CD8-positive, alpha-beta memory T cell (primary cell): Measurements from ENCODE around the gene LSAMP. TPM values are rescaled to one million over a fixed set of nuclear protein-coding genes. Genes with fewer than 3 reads are reported as not detected.

Source experiments
- CTCF ChIA-PET: fragments of 350-600 bp; sonication (Branson Sonifier 250); formaldehyde crosslinking; loops from one replicate; lab custom pipeline; 2021; ENCODE audit warnings: antibody characterized with exemption; lab: Charles Lee
- POLR2A ChIA-PET: fragments of 350-600 bp; sonication (Branson Sonifier 250); formaldehyde crosslinking; loops from one replicate; lab custom pipeline; 2021; ENCODE audit warnings: antibody characterized with exemption; lab: Charles Lee
- DNase-seq, 5 donors: peaks; one replicate each; pipeline versions ENCODE4 v3.0.0 to v3.0.0-alpha.2; 2020 to 2022; ENCODE audit warnings: mixed read lengths in 1 of 5
- H3K27ac ChIP-seq: one replicate; pipeline ENCODE4 v1.7.0; 2013; ENCODE audit warnings: low read depth, mild to moderate bottlenecking, low read length, moderate library complexity
- H3K27me3 ChIP-seq: 2 replicates; pipeline ENCODE4 v1.7.0; 2013; ENCODE audit warnings: low read length, mild to moderate bottlenecking; ENCODE audit not compliant: insufficient read depth, poor library complexity, severe bottlenecking
- H3K36me3 ChIP-seq: 2 replicates; pipeline ENCODE4 v1.7.0; 2013; ENCODE audit warnings: mild to moderate bottlenecking, low read length, moderate library complexity; ENCODE audit not compliant: insufficient read depth
- H3K4me1 ChIP-seq: 2 replicates; pipeline ENCODE4 v1.7.0; 2013; ENCODE audit warnings: mild to moderate bottlenecking, low read length, moderate library complexity; ENCODE audit not compliant: insufficient read depth
- H3K4me3 ChIP-seq: 2 replicates; pipeline ENCODE4 v1.7.0; 2013; ENCODE audit warnings: mild to moderate bottlenecking, low read length
- H3K9me3 ChIP-seq: 2 replicates; pipeline ENCODE4 v1.7.0; 2013; ENCODE audit warnings: mild to moderate bottlenecking, low read length
- H3K27ac Mint-ChIP-seq, 8 donors: one replicate each; pipeline ENCODE4 v1.8.0; 2020 to 2021; ENCODE audit warnings: mixed read lengths in 8 of 8, mild to moderate bottlenecking in 6 of 8, inconsistent platforms in 3 of 8, moderate library complexity in 3 of 8
- H3K27me3 Mint-ChIP-seq, 2 donors: one replicate each; pipeline ENCODE4 v1.8.0; 2020 to 2021; ENCODE audit warnings: mixed read lengths in 2 of 2, mild to moderate bottlenecking in 1 of 2, moderate library complexity in 1 of 2
- H3K36me3 Mint-ChIP-seq, 3 donors: one replicate each; pipeline ENCODE4 v1.8.0; 2020 to 2021; ENCODE audit warnings: mixed read lengths in 3 of 3, inconsistent platforms in 1 of 3, mild to moderate bottlenecking in 1 of 3
- H3K4me1 Mint-ChIP-seq, 3 donors: one replicate each; pipeline ENCODE4 v1.8.0; 2020 to 2021; ENCODE audit warnings: mixed read lengths in 3 of 3, inconsistent platforms in 1 of 3, mild to moderate bottlenecking in 1 of 3
- H3K4me3 Mint-ChIP-seq, 7 donors: one replicate each; pipeline ENCODE4 v1.8.0; 2020 to 2021; ENCODE audit warnings: mixed read lengths in 7 of 7, mild to moderate bottlenecking in 6 of 7, moderate library complexity in 4 of 7, inconsistent platforms in 2 of 7
- H3K9me3 Mint-ChIP-seq, 5 donors: one replicate each; pipeline ENCODE4 v1.8.0; 2020 to 2022; ENCODE audit warnings: mixed read lengths in 5 of 5, mild to moderate bottlenecking in 3 of 5, moderate library complexity in 2 of 5, inconsistent platforms in 1 of 5
- polyA plus RNA-seq: library from polyadenylated mRNA; unstranded; fragments of 300-500 nt; fragmentation: Illumina TruSeq; gene quantifications from one replicate; pipeline ENCODE4 v1.2.3, GENCODE V29; 2021
- total RNA-seq, 2 experiments: library from RNA; stranded (reverse); gene quantifications; one replicate each; pipeline ENCODE4 v1.2.3, GENCODE V29; 2021

The LSAMP gene
- total and polyA plus RNA-seq, 3 experiments from 2014 or later = not detected

GRCh38 chr3:116298151-116298550, 147.1 kb downstream of the LSAMP start:
- Histone ChIP-seq H3K27me3 (no peaks in the 10 kb centered on the region), H3K27ac (no peak overlapping the region), H3K36me3 (no peaks in the 10 kb centered on the region), H3K4me1 (no peaks in the 10 kb centered on the region), H3K4me3 (no peak overlapping the region), H3K9me3 (no peaks in the 10 kb centered on the region)
- ChIA-PET CTCF (no interaction called here), POLR2A (no interaction called here)
- Mint-ChIP-seq H3K27me3 (no peaks in the 10 kb centered on the region), H3K27ac (no peak overlapping the region), H3K4me3 (no peak overlapping the region), H3K36me3 (no peaks in the 10 kb centered on the region), H3K4me1 (no peaks in the 10 kb centered on the region), H3K9me3 (peaks cover 0 to 12% (median 2%) of the 10 kb centered on the region in 5 donors)
- no peak for DNase-seq

- Mint-ChIP-seq H3K27ac (no peak overlapping the region), H3K4me3 (no peak overlapping the region), H3K9me3 (peaks cover 0 to 16% (median 0%) of the 10 kb centered on the region in 5 donors), H3K36me3 (no peaks in the 10 kb centered on the region), H3K4me1 (no peaks in the 10 kb centered on the region), H3K27me3 (no peaks in the 10 kb centered on the region)
- Histone ChIP-seq H3K27ac (no peak overlapping the region), H3K36me3 (no peaks in the 10 kb centered on the region), H3K27me3 (no peaks in the 10 kb centered on the region), H3K9me3 (no peaks in the 10 kb centered on the region), H3K4me3 (no peak overlapping the region), H3K4me1 (no peaks in the 10 kb centered on the region)
- ChIA-PET CTCF (no interaction called here), POLR2A (no interaction called here)
- no peak for DNase-seq
These were observed 154.1 kb downstream of the LSAMP start for GRCh38 chr3:116291141-116291540.

GRCh38 chr3:116288485-116288884, 156.8 kb downstream of the LSAMP start:
- no peaks in the 10 kb centered on the region for H3K9me3 ChIP-seq
- Mint-ChIP-seq H3K4me1 (no peaks in the 10 kb centered on the region), H3K4me3 (no peak overlapping the region), H3K36me3 (no peaks in the 10 kb centered on the region), H3K27me3 (no peaks in the 10 kb centered on the region), H3K9me3 (peaks cover 0 to 13% (median 0%) of the 10 kb centered on the region in 5 donors), H3K27ac (no peak overlapping the region)
- no peak overlapping the region for H3K4me3 ChIP-seq
- no peak overlapping the region for H3K27ac ChIP-seq
- H3K4me1 ChIP-seq = no peaks in the 10 kb centered on the region
- CTCF ChIA-PET = no interaction called here
- DNase-seq = no peak
- POLR2A ChIA-PET = no interaction called here
- H3K36me3 ChIP-seq = no peaks in the 10 kb centered on the region
- H3K27me3 ChIP-seq = no peaks in the 10 kb centered on the region

- Histone ChIP-seq H3K4me1 (no peaks in the 10 kb centered on the region), H3K4me3 (no peak overlapping the region), H3K27me3 (no peaks in the 10 kb centered on the region), H3K9me3 (no peaks in the 10 kb centered on the region), H3K27ac (no peak overlapping the region), H3K36me3 (no peaks in the 10 kb centered on the region)
- H3K36me3 Mint-ChIP-seq = no peaks in the 10 kb centered on the region
- no peaks in the 10 kb centered on the region for H3K27me3 Mint-ChIP-seq
- no peaks in the 10 kb centered on the region for H3K4me1 Mint-ChIP-seq
- H3K9me3 Mint-ChIP-seq = peaks cover 0 to 13% (median 0%) of the 10 kb centered on the region in 5 donors
- no peak for DNase-seq
- ChIA-PET CTCF (no interaction called here), POLR2A (no interaction called here)
- H3K27ac Mint-ChIP-seq = no peak overlapping the region
- no peak overlapping the region for H3K4me3 Mint-ChIP-seq
These were observed 159.4 kb downstream of the LSAMP start for GRCh38 chr3:116285781-116286421.

- Histone ChIP-seq H3K4me1 (no peaks in the 10 kb centered on the region), H3K9me3 (no peaks in the 10 kb centered on the region), H3K27ac (no peak overlapping the region), H3K36me3 (no peaks in the 10 kb centered on the region), H3K4me3 (no peak overlapping the region), H3K27me3 (no peaks in the 10 kb centered on the region)
- no peak for DNase-seq
- Mint-ChIP-seq H3K4me1 (no peaks in the 10 kb centered on the region), H3K27me3 (no peaks in the 10 kb centered on the region), H3K4me3 (no peak overlapping the region), H3K36me3 (no peaks in the 10 kb centered on the region), H3K9me3 (peaks cover 0 to 4% (median 0%) of the 10 kb centered on the region in 5 donors), H3K27ac (no peak overlapping the region)
- ChIA-PET CTCF (no interaction called here), POLR2A (no interaction called here)
These were observed 163.8 kb downstream of the LSAMP start for GRCh38 chr3:116281313-116282143.

- no peak for DNase-seq
- Histone ChIP-seq H3K27ac (no peak overlapping the region), H3K27me3 (no peaks in the 10 kb centered on the region), H3K36me3 (no peaks in the 10 kb centered on the region), H3K9me3 (no peaks in the 10 kb centered on the region), H3K4me1 (no peaks in the 10 kb centered on the region), H3K4me3 (no peak overlapping the region)
- H3K27me3 Mint-ChIP-seq = no peaks in the 10 kb centered on the region
- no peak overlapping the region for H3K4me3 Mint-ChIP-seq
- H3K4me1 Mint-ChIP-seq = no peaks in the 10 kb centered on the region
- no peak overlapping the region for H3K27ac Mint-ChIP-seq
- ChIA-PET POLR2A (no interaction called here), CTCF (no interaction called here)
- H3K36me3 Mint-ChIP-seq = no peaks in the 10 kb centered on the region
- peaks cover 0 to 4% (median 0%) of the 10 kb centered on the region in 5 donors for H3K9me3 Mint-ChIP-seq
These were observed 165.1 kb downstream of the LSAMP start for GRCh38 chr3:116280130-116280740.

- CTCF ChIA-PET = no interaction called here
- Histone ChIP-seq H3K4me1 (no peaks in the 10 kb centered on the region), H3K27me3 (no peaks in the 10 kb centered on the region), H3K36me3 (no peaks in the 10 kb centered on the region), H3K9me3 (no peaks in the 10 kb centered on the region), H3K4me3 (no peak overlapping the region), H3K27ac (no peak overlapping the region)
- no peak overlapping the region for H3K27ac Mint-ChIP-seq
- H3K4me3 Mint-ChIP-seq = no peak overlapping the region
- POLR2A ChIA-PET = no interaction called here
- peaks cover 0 to 6% (median 0%) of the 10 kb centered on the region in 5 donors for H3K9me3 Mint-ChIP-seq
- no peaks in the 10 kb centered on the region for H3K27me3 Mint-ChIP-seq
- no peaks in the 10 kb centered on the region for H3K4me1 Mint-ChIP-seq
- no peaks in the 10 kb centered on the region for H3K36me3 Mint-ChIP-seq
- DNase-seq = no peak
These were observed 168.6 kb downstream of the LSAMP start for GRCh38 chr3:116276675-116277074.

GRCh38 chr3:116270056-116270455, 175.2 kb downstream of the LSAMP start:
- no peaks in the 10 kb centered on the region for H3K36me3 Mint-ChIP-seq
- no peaks in the 10 kb centered on the region for H3K9me3 ChIP-seq
- no peak overlapping the region for H3K27ac ChIP-seq
- no peaks in the 10 kb centered on the region for H3K27me3 ChIP-seq
- H3K27me3 Mint-ChIP-seq = no peaks in the 10 kb centered on the region
- no peaks in the 10 kb centered on the region for H3K36me3 ChIP-seq
- H3K4me1 Mint-ChIP-seq = no peaks in the 10 kb centered on the region
- peaks cover 0 to 10% (median 0%) of the 10 kb centered on the region in 5 donors for H3K9me3 Mint-ChIP-seq
- H3K27ac Mint-ChIP-seq = no peak overlapping the region
- H3K4me3 Mint-ChIP-seq = no peak overlapping the region
- ChIA-PET POLR2A (no interaction called here), CTCF (no interaction called here)
- H3K4me3 ChIP-seq = no peak overlapping the region
- no peak for DNase-seq
- no peaks in the 10 kb centered on the region for H3K4me1 ChIP-seq
